Panc1 (cell line): ENCODE data around the gene CFAP58. TPM values are rescaled to one million over a fixed set of nuclear protein-coding genes. Genes with fewer than 3 reads are reported as not detected.

Source experiments
- ATAC-seq: fragments of 200-7000 bp; cut with Tn5 transposase; 2 replicates; pipeline ENCODE4 v1.9.1; 2020; ENCODE audit warnings: mild to moderate bottlenecking, moderate library complexity
- BruUV-seq: library from RNA; stranded (reverse); fragments of 400-500 nt; replicated peaks from 2 replicates; lab custom pipeline; 2021; lab: Mats Ljungman, UMichigan
- CTCF ChIA-PET: fragments of 300-600 bp; sonication (Branson Sonifier 250); formaldehyde crosslinking; loops from one replicate; lab custom pipeline; 2022; ENCODE audit warnings: antibody characterized with exemption; lab: Charles Lee
- POLR2A ChIA-PET: fragments of 300-600 bp; sonication (Branson Sonifier 250); formaldehyde crosslinking; loops from one replicate; lab custom pipeline; 2022; ENCODE audit warnings: antibody characterized with exemption; lab: Charles Lee
- DNase-seq: peaks from one replicate; pipeline ENCODE4 v3.0.0-alpha.2; 2010; ENCODE audit warnings: low read depth, low spot score
- H3K27ac ChIP-seq: 2 replicates; pipeline ENCODE4 v1.5.1; 2011; ENCODE audit warnings: mild to moderate bottlenecking, low read length, inconsistent platforms
- H3K27me3 ChIP-seq: fragments of 200-500 bp; sonication (Bioruptor generic); 2 replicates; pipeline ENCODE4 v1.6.0; 2014; ENCODE audit warnings: low read length, inconsistent platforms; ENCODE audit not compliant: control insufficient read depth, insufficient read depth
- H3K36me3 ChIP-seq: fragments of 200-500 bp; sonication (Bioruptor generic); 2 replicates; pipeline ENCODE4 v1.5.1; 2014; ENCODE audit warnings: inconsistent platforms, mild to moderate bottlenecking, low read length, moderate library complexity; ENCODE audit not compliant: control insufficient read depth, insufficient read depth
- H3K4me1 ChIP-seq: 2 replicates; pipeline ENCODE4 v1.5.1; 2011; ENCODE audit warnings: inconsistent platforms, mild to moderate bottlenecking, low read length, moderate library complexity; ENCODE audit not compliant: control insufficient read depth, insufficient read depth
- H3K4me3 ChIP-seq, 2 experiments: 2 replicates each; pipeline ENCODE4 v1.5.1; 2011 to 2012; ENCODE audit warnings: low read depth in 2 of 2, low read length in 2 of 2, mild to moderate bottlenecking in 2 of 2, inconsistent platforms in 1 of 2, moderate library complexity in 1 of 2
- H3K9me3 ChIP-seq: fragments of 200-500 bp; sonication (Bioruptor generic); 2 replicates; pipeline ENCODE4 v1.5.1; 2014; ENCODE audit warnings: low read depth, mild to moderate bottlenecking, inconsistent platforms, low read length, moderate library complexity; ENCODE audit not compliant: control insufficient read depth, insufficient read depth
- POLR2AphosphoS5 ChIP-seq: IDR thresholded peaks from 2 replicates; pipeline ENCODE4 v1.6.1; 2012; ENCODE audit warnings: mild to moderate bottlenecking, low read depth, low read length, moderate library complexity
- SIN3A ChIP-seq: IDR thresholded peaks from 2 replicates; pipeline ENCODE4 v1.6.1; 2012; ENCODE audit warnings: low read depth, mild to moderate bottlenecking, low read length, moderate library complexity, borderline replicate concordance; ENCODE audit not compliant: insufficient read depth
- TCF7L2 ChIP-seq: IDR thresholded peaks from 2 replicates; pipeline ENCODE4 v1.6.1; 2011; ENCODE audit warnings: mild to moderate bottlenecking, low read depth, low read length, inconsistent platforms
- in situ Hi-C: cut with HindIII; loops from 2 replicates; pipeline ENCODE4 v1.10.0; 2016; ENCODE audit warnings: low sequenced_read_pairs, low pct_unique_long_range_greater_than_20kb
- intact Hi-C: fragments of 100-400 bp; cut with micrococcal nuclease; formaldehyde crosslinking; loops from one replicate; pipeline ENCODE4 v1.10.0; 2022; ENCODE audit not compliant: unreplicated experiment
- total RNA-seq: library from RNA; stranded (reverse); gene quantifications from one replicate; pipeline ENCODE4 v1.2.1, GENCODE V29; 2021; ENCODE audit not compliant: unreplicated experiment
- TF ChIP-seq, protein P1 (sequence below), 2 experiments: IDR thresholded peaks; 2 replicates each; pipeline ENCODE4 v1.6.1; 2011 to 2012; ENCODE audit warnings: low read depth in 2 of 2, control low read depth in 1 of 2, low read length in 1 of 2, mild to moderate bottlenecking in 1 of 2, moderate library complexity in 1 of 2; ENCODE audit not compliant: insufficient read depth in 1 of 2
- TF ChIP-seq, protein P2 (sequence below): fragments of 450-650 bp; IDR thresholded peaks from 2 replicates; pipeline ENCODE4 v1.5.1; 2017; ENCODE audit warnings: mild to moderate bottlenecking

The CFAP58 gene
- total RNA-seq, 1 experiment from 2014 or later, result 2.0 TPM

DNA sequence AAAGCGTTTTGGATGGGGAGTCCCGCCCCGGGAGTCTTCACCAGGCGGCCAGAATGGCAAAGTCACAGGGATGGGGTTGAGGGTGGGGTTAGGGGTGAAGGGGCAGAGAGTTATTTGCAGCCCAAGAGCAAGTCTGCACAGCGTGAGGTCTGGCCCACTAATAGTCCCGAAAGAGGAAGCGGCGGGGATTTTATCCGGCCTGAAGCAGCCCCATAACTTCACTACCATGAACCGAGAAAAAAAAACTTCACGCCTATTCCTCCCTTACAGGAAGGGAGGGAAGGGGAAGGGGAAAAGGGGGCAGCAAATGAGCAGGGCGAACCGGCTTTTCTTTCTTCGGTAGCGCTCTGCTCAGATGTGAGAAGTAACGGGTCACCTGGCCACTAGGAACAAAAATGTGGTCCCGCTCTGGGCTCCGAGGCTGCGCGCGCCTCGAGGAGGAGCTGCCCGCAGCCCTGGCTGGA, 16.1 kb upstream of the CFAP58 start:
- peaks cover 60% of the 10 kb centered on the region for H3K4me1 ChIP-seq
- H3K27ac ChIP-seq, result peak overlapping the region; percentile 99
- POLR2A ChIA-PET, result no interaction called here
- intact Hi-C loops (no loop called here), in situ Hi-C loops (no loop called here)
- ATAC-seq (peak; percentile 34), DNase-seq (no peak)
- CTCF ChIA-PET, result interaction anchor here (0.7 to 1.3 kb wide), 4 partner anchors 12 to 45 kb away, joined by 3 to 11 read pairs (median 4); no protein-coding TSS in a partner anchor
- TF ChIP-seq POLR2AphosphoS5, result no peak
- TF ChIP-seq, protein P1, sequence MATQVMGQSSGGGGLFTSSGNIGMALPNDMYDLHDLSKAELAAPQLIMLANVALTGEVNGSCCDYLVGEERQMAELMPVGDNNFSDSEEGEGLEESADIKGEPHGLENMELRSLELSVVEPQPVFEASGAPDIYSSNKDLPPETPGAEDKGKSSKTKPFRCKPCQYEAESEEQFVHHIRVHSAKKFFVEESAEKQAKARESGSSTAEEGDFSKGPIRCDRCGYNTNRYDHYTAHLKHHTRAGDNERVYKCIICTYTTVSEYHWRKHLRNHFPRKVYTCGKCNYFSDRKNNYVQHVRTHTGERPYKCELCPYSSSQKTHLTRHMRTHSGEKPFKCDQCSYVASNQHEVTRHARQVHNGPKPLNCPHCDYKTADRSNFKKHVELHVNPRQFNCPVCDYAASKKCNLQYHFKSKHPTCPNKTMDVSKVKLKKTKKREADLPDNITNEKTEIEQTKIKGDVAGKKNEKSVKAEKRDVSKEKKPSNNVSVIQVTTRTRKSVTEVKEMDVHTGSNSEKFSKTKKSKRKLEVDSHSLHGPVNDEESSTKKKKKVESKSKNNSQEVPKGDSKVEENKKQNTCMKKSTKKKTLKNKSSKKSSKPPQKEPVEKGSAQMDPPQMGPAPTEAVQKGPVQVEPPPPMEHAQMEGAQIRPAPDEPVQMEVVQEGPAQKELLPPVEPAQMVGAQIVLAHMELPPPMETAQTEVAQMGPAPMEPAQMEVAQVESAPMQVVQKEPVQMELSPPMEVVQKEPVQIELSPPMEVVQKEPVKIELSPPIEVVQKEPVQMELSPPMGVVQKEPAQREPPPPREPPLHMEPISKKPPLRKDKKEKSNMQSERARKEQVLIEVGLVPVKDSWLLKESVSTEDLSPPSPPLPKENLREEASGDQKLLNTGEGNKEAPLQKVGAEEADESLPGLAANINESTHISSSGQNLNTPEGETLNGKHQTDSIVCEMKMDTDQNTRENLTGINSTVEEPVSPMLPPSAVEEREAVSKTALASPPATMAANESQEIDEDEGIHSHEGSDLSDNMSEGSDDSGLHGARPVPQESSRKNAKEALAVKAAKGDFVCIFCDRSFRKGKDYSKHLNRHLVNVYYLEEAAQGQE (IDR thresholded peaks at IDR 0.05; ENCODE audit: insufficient read depth in 1 of 2, low read depth in 2 of 2, low read length in 1 of 2), result no peak
- TF ChIP-seq, protein P2, sequence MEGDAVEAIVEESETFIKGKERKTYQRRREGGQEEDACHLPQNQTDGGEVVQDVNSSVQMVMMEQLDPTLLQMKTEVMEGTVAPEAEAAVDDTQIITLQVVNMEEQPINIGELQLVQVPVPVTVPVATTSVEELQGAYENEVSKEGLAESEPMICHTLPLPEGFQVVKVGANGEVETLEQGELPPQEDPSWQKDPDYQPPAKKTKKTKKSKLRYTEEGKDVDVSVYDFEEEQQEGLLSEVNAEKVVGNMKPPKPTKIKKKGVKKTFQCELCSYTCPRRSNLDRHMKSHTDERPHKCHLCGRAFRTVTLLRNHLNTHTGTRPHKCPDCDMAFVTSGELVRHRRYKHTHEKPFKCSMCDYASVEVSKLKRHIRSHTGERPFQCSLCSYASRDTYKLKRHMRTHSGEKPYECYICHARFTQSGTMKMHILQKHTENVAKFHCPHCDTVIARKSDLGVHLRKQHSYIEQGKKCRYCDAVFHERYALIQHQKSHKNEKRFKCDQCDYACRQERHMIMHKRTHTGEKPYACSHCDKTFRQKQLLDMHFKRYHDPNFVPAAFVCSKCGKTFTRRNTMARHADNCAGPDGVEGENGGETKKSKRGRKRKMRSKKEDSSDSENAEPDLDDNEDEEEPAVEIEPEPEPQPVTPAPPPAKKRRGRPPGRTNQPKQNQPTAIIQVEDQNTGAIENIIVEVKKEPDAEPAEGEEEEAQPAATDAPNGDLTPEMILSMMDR, result no peak
- TF ChIP-seq TCF7L2, result no peak
- no peak; the same call in 1 of the 2 replicates for TF ChIP-seq SIN3A
- H3K27me3 ChIP-seq, result no peaks in the 10 kb centered on the region
- H3K4me3 ChIP-seq, result peak overlapping the region; percentile 83 to 86
- H3K9me3 ChIP-seq, result no peaks in the 10 kb centered on the region
- H3K36me3 ChIP-seq, result peaks cover 4% of the 10 kb centered on the region; the same call in 1 of the 2 replicates
- BruUV-seq, result no TSS peak

DNA sequence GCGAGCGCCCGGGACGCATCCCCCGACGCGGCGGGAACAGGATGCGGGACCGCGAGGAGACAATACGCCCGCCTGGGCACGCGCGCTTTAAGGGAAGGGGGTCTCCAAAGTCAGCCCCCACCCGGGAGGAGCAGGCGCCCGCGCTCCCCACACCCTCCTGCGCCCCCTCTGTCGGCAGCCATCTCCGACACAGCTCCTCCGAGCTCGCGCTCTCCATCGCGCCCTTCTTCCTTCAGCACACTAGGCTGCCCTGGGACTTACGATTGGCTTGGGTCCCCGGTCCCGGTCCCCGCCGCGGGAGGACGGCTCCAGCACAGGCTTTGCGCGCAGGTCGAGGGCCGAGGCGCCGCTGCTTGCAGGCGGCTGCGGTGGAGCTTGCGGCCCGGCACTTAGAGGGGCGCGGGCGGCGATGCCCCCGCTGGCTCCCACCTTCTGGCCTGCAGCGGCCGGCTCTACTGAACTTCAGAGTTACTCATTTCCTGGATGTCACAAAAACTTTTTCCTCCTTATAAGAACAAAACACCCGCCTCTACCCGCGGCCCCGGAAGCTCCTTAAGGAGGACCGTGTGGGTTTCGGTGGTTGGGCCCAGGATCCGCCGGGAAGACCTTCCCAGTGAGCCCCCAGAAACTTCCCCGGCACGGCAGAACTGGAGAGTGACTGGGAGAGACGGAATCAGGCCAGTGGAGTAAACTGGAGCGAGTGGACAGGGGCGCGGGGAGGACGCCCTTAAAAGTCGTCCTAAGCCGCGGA, 15.5 kb upstream of the CFAP58 start, which contains the start of gene ITPRIP:
Gene ITPRIP, minus strand, starts transcription at position 481 of the 751 bp plus-strand sequence. CDS start 22,414 bp downstream, outside the sequence.
- BruUV-seq, result no TSS peak
- H3K4me3 ChIP-seq, result peak within 1 kb of the TSS; percentile 83 to 86
- intact Hi-C loops, result no loop called here
- peak within 1 kb of the TSS; percentile 99 for H3K27ac ChIP-seq
- no peaks in the 10 kb centered on the region for H3K9me3 ChIP-seq
- H3K4me1 ChIP-seq, result peaks cover 59% of the 10 kb centered on the region
- TF ChIP-seq POLR2AphosphoS5, result peak; percentile 62; the same call in 1 of the 2 replicates
- TF ChIP-seq TCF7L2, result peak; percentile 87
- TF ChIP-seq SIN3A, result peak; percentile 60; the same call in 1 of the 2 replicates
- TF ChIP-seq, protein P2, result peak; percentile 45; the same call in 1 of the 2 replicates
- TF ChIP-seq, protein P1 (IDR thresholded peaks at IDR 0.05; ENCODE audit: insufficient read depth in 1 of 2, low read depth in 2 of 2, low read length in 1 of 2), result no peak
- no peak for DNase-seq
- peak; percentile 78 for ATAC-seq
- no peaks in the 10 kb centered on the region for H3K27me3 ChIP-seq
- H3K36me3 ChIP-seq, result peaks cover 4% of the 10 kb centered on the region; the same call in 1 of the 2 replicates
- POLR2A ChIA-PET, result no interaction called here
- CTCF ChIA-PET, result interaction anchor here (0.7 to 1.3 kb wide), 5 partner anchors 12 to 92 kb away, joined by 3 to 11 read pairs (median 4); no protein-coding TSS in a partner anchor
- in situ Hi-C loops, result no loop called here
